DLD1 (cell line): ENCODE results near the gene KRTAP10-12.
"Not testable (repeated sequence)": the region's sequence is repeated elsewhere in the genome, so short reads cannot be mapped to it uniquely, and the experiment has no call there.

ENCODE experiments used
- in situ Hi-C: cut with HindIII; loops from 2 replicates; pipeline ENCODE4 v1.10.0; 2017; ENCODE audit warnings: low sequenced_read_pairs

KRTAP10-12 gene

DNA sequence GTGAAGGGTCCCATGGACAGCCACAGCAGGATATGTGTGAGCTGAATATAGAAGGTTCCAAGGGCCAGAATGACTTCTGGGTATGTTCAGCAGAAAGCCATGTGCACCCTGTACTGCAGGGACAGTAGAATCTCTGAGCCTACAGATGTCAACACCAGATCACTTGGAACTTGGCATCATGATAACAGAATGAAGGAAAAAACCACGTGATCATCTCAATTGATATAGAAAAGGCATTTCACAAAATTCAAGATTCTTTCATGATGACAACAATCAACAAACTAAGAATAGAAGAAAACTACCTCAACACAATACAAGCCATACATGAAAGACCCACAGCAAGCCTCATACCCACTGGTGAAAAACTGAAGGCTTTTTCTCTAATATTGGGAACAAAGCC lies 29.4 kb upstream of the KRTAP10-12 start:
- in situ Hi-C loops = no loop called here

DNA sequence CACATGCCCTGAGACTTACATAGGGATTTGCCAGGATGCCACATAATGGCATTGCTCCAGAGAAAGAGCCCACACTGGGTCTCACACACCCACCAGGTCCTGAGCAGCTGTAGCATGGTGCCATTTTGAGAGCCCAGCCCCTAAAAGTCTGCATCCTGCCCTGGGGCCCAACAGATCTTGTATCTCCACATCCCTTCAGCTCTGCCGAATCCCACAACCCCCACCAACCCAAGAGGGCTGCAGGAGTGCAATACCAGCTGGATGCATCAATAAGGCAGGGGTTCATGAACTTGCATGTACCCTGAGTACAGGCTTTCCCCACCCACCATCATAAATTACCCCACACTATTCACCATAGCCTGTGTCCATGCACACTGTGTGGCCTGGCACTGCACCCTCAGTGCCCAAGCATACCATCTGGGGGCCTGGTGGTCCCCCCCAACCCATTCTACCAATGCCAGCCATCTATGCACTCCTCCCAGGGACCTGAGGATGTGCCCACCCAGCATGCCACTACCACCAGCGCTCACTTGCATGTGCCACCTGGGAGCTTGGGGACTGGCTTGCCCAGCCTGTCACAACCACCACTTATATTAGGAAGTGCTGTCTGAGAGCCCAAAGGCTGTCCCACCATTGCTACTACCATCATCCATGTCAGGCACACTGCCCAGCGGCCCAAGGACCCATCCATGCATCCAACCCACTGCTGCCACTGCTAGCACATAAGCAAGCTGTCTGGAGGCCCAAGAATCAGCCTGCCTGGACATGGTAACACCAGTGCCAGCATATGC lies 26.1 kb upstream of the KRTAP10-12 start:
- in situ Hi-C loops = no loop called here

DNA sequence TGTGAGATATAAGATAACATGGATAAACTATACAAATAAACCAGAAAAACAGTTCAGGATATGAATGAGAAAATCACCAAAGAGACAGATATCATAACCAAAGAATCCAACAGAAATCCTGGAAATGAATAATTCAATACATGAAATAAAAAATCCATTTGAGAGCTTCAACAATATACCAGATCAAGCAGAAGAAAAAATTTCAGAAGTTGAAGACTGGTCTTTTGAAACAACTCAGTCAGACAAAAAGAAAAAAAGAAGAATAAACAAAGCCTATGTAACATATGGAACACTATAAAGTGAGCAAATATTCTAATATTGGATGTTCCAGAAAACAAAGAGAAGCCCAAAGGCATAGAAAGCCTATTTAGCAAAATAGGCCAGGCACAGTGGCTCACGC lies 25.1 kb upstream of the KRTAP10-12 start:
- in situ Hi-C loops = no loop called here

DNA sequence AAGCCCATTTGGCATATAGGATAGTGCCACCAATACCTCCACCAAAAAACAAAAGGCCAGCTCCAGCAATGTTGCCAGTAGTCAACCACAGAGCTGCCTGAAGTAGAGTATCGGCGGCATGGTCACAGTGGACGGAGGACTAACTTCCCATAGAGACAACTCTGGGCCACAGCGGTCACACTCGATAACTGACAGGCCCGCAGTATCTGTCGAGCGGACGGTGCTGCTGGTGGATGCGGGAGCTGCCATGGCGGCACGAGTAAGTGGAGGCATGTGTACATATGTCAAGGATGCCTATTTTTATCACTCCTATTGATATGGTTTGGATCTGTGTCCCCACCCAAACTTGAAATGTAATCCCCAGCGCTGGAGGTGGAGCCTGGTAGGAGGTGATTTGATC lies 19.1 kb upstream of the KRTAP10-12 start:
- in situ Hi-C loops = no loop called here

DNA sequence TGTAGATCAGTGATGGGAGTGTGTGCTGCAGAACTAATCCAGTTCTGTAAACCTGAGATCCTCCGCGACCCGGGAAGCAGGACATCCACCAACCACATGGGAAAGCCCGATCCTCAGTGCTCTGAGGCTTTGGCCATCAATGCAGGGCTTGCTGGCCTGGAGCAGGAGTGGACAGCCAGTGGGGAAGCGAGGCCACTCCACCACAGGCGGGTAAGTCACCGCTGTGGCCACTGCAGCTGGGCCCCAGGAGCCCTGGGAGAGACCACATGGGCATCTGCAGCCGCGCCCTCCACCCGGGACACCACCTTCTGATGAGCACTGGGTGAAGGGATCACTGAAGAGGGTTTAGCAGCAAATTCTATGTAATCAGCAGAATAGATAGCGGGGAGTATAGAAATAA lies 15.8 kb upstream of the KRTAP10-12 start:
- in situ Hi-C loops = no loop called here

DNA sequence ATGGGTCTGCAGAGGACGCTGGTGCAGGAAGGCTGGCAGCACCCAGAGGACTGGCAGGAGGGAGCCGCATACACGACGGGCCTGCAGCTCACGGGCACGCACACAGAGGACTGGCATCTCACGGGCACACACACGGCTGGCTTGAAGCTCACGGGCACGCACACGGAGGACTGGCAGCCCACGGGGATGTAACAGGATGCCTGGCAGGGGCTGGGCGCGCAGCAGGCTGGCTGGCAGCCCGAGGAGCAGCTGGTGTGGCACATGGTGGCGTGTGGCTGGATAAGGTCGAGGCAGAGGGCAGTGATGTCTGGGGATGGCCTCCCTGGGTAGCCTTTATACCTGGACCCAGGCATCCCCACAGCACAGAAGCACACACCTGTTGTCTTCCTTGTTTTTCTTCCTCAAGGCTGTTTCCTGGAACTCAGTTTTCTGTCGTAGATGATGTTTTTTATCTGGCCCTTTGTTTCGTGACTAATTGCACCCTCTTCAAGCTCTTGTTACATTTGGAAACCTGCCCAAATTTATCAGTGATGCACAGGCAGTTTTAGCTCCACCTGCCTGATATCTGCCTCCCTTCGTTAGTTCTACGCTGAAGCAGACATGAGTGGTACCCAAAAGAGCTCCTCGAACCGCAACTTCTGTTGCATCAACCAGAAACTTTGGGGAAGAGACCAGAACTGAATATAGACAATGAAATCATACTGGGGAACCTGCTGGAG lies 15.0 kb upstream of the KRTAP10-12 start, which contains the start of gene KRTAP12-1:
Gene KRTAP12-1, minus strand, starts transcription at position 303 of the 719 bp plus-strand sequence. Its CDS starts 40 bp downstream, at position 263.
- in situ Hi-C loops = no loop called here

DNA sequence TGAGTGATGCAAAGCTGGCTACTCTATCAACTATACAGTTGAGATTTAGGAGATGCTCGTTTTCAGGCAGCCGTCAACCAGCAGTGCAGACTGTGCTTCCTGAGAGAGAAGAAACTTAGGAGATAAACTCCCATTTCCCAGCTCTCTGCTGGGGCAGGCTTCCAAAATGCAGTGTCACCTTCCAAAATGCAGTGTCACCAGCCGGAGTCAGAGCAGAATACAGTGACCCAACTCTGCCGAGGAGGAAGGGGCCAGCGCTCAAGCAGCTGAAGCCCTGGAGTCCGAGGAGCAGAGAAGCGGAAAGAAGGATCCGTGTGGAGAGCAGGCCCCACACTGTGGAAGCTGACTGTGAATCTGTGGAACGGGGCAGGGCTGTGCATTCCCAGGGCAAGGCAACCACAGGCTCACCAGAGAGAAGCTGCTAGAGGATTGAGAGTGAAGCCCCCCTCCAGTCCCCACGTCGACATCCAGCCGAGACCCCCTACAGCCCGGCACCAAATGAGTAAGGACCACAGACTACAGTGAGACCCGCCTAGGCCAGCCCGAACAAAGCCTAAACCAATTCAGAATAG lies 14.3 kb upstream of the KRTAP10-12 start:
- in situ Hi-C loops = no loop called here

DNA sequence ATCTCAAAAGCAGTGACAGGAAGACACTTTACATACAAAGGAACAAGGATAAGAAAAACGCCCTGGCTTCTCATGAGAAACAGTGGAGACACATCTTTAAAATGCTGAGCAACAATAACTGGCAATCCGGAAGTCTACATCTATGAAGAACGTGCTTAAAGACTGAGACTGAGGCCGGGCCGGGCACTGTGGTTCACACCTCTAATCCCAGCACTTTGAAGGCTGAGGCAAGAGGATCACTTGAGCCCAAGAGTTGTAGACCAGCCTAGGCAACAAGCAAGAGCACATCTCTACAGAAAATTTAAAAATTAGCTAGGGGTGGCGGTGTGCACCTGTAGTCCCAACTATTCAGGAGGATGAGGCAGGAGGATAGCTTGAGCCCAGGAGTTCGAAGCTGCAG lies 12.9 kb upstream of the KRTAP10-12 start:
- in situ Hi-C loops = no loop called here

DNA sequence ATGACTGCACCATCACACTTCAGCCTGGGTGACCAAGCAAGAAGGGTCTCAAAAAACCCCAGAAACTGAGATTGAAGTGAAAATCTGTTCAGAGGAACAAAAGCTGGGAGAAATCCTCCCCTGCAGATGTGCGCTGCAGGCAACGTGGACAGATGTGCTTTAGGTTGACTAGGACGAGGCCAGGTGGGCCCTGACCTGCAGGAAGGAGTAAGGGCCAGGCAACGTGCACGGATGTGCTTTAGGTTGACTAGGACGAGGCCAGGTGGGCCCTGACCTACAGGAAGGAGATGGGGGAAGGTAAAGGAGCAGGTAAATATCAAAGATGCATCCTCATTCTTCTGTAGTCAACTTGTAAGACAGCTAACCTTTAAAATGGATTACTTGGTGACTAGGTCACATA lies 12.5 kb upstream of the KRTAP10-12 start:
- in situ Hi-C loops = no loop called here

DNA sequence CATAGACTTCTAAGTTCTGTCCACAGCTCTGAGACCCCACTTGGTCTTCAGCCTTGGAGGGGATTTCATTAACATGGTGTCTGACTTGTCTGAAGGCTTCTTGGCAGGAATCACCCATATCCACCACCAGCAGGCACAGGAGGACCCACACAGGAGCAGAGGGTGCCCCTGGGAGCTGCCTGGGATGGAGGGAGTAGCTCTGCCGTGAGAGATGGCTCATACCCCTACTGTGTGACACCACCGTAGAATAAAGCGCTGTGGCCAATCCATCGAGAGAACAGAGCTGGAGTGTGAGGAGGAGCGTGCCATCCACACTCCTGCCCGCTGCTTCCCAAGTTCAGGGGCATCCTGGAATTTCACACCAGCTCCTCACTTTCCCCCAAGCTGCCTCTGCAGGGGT lies 11.9 kb upstream of the KRTAP10-12 start:
- in situ Hi-C loops = not testable (repeated sequence)

DNA sequence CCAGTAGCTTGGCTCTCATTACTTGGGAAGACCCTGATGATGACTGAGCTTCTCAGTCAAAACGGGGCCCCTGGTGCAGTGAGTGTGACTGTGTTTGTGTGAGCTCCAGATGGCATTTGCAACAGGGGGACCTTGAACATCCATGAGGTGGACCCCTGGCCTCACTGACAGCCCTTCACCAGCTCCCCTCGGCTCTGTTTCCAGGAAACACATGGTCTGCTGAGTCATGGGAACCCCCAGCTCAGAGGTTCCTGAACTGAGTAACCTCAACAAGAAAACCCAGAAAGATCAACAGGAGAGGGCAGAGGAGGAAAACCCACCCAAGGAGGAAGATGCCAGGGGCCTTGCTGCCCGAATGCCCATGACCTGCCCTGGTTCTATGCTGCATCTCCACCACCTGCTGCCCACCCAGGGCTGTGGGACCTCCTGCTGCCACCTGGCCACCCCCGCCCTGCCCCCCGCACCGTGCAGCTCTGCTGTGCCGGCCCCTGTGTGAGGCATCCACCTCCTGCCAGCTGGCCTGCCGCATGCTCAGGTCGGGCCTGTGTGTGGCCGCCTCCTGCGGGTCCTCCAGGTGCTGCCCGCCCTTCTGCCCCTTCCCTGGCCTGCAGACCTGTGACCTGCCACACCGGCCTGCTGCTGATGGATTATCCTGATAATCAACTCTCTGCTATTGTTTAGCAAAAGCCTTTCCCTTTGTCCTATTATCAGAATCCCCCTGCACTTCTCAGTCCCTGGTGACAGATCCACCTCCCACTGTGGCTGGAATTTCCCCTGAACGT lies 10.8 kb upstream of the KRTAP10-12 start:
- in situ Hi-C loops = no loop called here

DNA sequence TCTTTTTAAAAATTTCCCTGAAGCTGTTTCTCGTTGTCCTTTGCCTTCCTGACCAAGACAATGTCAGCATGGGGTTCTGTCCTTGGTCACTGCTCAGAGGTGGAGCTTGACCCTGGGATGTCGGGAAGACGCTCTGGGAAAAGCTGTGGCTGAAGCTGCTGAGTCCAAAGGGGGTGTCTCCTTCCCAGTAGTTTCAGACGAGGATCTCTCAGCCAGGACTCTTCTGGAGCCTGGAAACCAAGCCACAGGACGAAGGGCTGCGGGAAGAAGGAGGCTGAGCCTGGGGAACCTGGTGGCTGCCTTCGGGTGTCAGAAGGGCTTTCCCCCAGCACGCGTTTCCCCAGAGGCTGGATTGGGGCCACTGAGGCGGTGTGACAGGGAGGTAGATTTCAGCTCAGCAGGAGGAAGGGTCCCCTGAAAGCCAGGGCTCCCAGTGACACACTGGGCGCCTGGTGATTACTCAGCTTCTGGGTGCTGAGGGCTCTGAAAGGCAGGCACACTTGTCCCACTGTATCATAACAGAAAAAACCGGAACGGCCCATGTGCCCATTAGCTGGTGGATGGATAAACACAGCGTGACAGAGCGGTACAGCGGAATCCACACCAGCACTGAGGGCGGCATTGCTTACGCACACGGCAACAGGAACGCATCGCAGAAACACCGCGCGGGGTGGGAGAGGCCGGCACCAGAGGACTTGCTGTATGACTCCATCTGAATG lies 10.0 kb upstream of the KRTAP10-12 start:
- in situ Hi-C loops = no loop called here

DNA sequence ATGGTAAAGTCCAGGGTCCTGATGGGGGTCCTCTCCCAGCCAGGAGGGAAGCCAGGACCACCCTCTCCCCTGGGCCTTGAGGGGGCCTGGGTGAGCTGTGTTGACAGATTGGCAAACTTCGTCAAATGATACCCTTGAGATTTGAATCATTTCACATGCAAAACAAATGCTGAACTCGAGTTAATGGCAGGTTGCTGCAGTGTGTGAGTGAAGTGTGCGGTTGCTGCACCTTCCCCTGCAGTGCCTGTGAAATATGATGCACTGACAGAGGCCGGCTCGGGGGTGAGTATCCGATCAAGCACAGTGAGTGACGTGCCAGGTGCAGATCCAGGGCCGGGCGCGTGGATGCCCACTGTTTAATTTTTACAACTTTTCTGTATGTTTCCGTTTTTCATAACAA lies 9.3 kb upstream of the KRTAP10-12 start:
- in situ Hi-C loops = no loop called here

DNA sequence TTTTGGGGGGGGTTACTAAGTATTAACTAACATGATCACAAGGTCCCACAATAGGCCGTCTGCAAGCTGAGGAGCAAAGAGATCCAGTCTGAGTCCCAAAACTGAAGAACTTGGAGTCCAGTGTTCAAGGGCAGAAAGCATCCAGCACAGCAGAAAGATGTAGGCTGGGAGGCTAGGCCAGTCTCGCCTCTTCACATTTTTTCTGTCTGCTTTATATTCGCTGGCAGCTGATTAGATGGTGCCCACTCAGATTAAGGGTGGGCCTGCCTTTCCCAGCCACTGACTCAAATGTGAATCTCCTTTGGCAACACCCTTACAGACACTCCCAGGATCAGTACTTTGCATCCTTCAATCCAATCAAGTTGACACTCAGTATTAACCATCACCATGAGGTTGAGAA lies 7.2 kb upstream of the KRTAP10-12 start:
- in situ Hi-C loops = not testable (repeated sequence)

DNA sequence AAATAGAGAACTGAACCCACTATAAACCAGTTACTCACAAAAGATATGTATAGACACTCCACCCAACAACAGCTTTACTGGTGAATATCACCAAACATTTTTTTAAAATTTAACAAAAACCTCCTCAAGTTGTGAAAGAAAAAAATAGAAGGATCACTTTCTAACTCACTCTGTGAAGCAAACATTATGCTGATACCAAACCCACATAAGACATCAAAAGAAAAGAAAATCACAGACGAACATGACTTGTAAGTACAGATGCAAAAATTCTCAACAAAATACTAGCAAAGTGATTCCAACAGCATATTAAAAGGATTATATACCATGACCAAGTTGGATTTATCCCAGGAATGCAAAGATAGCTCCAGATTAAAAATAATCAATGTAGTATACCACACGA lies 5.3 kb upstream of the KRTAP10-12 start:
- in situ Hi-C loops = no loop called here

DNA sequence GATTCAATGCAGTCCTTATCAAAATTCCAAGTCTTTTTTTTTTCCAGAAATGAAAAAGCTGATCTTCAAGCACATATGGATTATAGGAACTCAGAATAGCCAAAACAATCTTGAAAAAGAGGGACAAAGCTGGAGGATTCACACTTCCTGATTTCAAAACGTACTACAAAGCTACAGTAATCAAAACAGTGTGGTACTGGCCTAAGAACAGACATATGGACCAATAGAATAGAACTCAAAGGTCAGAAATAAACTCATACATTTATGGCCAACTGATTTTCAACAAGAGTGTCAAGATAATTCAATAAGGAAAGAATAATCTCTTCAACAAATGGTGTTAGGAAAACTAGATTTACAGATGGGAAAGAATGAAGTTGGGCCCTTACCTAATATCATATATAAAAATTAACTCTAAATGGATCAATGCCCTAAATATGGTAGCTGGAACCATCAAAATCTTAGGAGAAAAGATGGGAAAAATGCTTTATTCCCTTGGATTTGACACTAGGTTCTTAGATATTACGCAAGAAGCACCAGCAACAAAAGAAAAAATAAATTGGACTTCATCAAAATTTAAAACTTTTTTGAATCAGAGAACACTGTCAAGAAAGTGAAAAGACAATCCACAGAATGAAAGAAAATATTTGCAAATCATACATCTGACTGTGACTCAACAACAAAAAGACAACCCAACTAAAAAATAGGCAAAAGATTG lies 4.0 kb upstream of the KRTAP10-12 start:
- in situ Hi-C loops = no loop called here

DNA sequence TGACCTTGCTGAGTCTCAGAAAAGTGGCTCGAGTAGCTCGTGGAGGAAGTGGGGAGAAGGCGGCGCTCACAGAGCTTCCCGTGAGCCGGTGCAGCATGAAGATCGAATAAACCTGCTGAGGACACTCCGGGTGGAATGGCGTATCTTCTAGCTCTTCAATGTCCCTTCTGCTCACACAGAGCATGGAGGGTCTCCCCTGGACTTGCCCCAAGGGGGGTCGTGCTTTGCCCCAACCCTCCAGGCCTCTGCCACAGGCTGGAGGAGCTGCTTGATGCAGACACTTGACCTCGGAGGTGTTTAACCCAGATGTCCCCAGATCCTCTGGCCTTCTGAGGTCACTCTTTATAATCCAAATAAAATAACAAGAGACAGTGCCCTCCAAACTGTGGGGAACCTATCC lies 2.2 kb upstream of the KRTAP10-12 start:
- in situ Hi-C loops = no loop called here

DNA sequence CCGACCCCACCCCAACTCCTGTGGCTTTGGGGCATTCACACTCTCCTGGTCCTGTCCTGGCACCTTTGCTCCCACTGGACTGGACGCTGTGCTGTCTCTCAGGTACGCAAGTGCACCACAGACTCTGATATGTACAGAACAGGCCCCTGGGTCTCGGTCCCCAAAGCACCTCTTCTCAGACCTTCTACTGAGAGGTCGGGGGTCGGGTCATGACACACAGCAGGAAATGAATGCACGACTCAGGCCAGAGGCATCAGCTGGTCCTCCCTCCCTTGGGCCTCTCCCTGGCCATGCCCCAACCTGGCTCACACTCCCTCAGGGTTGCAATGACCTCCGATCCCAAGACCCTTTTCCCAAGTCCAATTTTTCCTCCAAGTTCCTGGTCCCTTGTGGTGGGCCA lies 1.8 kb upstream of the KRTAP10-12 start:
- in situ Hi-C loops = no loop called here

DNA sequence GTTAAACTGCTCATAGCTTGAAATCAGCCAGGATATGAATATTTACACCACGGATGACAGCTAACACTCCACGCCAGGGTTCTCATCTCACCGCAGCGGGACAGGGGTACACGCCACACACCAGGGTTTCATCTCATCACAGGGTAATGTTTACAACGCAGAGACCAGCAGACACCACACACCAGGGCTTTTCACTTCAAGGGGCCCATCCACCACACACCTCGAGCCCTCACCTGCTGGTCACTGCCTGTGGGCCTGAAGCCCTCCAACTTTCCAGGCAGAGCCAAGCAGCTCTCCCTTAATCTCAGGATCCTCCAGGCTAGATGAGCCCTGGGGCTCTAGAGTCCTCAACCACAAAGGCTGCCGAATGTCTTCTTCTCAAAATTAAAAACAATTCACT lies 1.3 kb upstream of the KRTAP10-12 start:
- in situ Hi-C loops = no loop called here

DNA sequence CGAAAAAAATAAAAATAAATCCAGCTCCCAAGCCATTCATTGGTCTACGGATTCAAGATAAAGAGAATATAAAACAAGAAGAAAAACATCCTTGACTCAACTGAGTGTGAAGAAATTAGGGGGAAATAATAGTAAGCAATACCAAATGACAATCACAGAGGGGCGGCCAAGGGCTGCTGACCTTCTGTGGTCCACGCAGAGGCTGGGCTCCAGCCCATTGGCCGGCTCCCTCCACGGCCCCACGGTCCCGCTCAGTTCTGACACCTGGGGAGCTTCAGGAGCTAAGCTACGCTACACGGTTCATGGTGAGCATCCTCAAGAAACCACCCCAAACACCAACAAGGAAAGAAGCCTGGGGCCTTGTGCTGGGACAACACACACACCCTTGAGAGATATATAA lies 400 bp upstream of the KRTAP10-12 start:
- in situ Hi-C loops = no loop called here
